ENCODE data around the gene UPK3BL2. TPM values are rescaled to one million over a fixed set of nuclear protein-coding genes. Genes with fewer than 3 reads are reported as not detected.
"Not testable (repeated sequence)": the region's sequence is repeated elsewhere in the genome, so short reads cannot be mapped to it uniquely, and the experiment has no call there.

UPK3BL2 gene
- total RNA-seq, 1 donor from 2014 or later, result 9.7 TPM

GRCh38 chr7:102532127-102532526 lies 11.4 kb downstream of the UPK3BL2 start:
- DNase-seq (ENCODE audit: extremely low read depth, low read depth, low spot score), result not testable (repeated sequence)

- not testable (repeated sequence) for DNase-seq (ENCODE audit: extremely low read depth, low read depth, low spot score)
These were observed 11.9 kb downstream of the UPK3BL2 start for GRCh38 chr7:102531583-102531982.

- DNase-seq (ENCODE audit: extremely low read depth, low read depth, low spot score), result not testable (repeated sequence)
These were observed 15.4 kb downstream of the UPK3BL2 start for GRCh38 chr7:102527822-102528793.

- not testable (repeated sequence) for DNase-seq (ENCODE audit: extremely low read depth, low read depth, low spot score)
These were observed 16.3 kb downstream of the UPK3BL2 start for GRCh38 chr7:102527182-102527581.

GRCh38 chr7:102524803-102525202 lies 18.7 kb downstream of the UPK3BL2 start:
- DNase-seq (ENCODE audit: extremely low read depth, low read depth, low spot score), result not testable (repeated sequence)

GRCh38 chr7:102520797-102521196 lies 22.7 kb downstream of the UPK3BL2 start:
- not testable (repeated sequence) for DNase-seq (ENCODE audit: extremely low read depth, low read depth, low spot score)

GRCh38 chr7:102517550-102518147 lies 25.8 kb downstream of the UPK3BL2 start, which contains the start of gene RASA4B:
TSS of gene RASA4B (minus strand) at chr7:102517777. CDS start at chr7:102517710, 67 bp downstream.
- DNase-seq (ENCODE audit: extremely low read depth, low read depth, low spot score), result not testable (repeated sequence)

- not testable (repeated sequence) for DNase-seq (ENCODE audit: extremely low read depth, low read depth, low spot score)
These were observed 26.5 kb downstream of the UPK3BL2 start for GRCh38 chr7:102516951-102517350.

GRCh38 chr7:102515889-102516288 lies 27.6 kb downstream of the UPK3BL2 start:
- not testable (repeated sequence) for DNase-seq (ENCODE audit: extremely low read depth, low read depth, low spot score)

- DNase-seq (ENCODE audit: extremely low read depth, low read depth, low spot score), result not testable (repeated sequence)
These were observed 28.4 kb downstream of the UPK3BL2 start for GRCh38 chr7:102514881-102515721.

- DNase-seq (ENCODE audit: extremely low read depth, low read depth, low spot score), result peak; percentile 9
These were observed 30.8 kb downstream of the UPK3BL2 start for GRCh38 chr7:102512642-102513221.

- not testable (repeated sequence) for DNase-seq (ENCODE audit: extremely low read depth, low read depth, low spot score)
These were observed 31.5 kb downstream of the UPK3BL2 start for GRCh38 chr7:102511860-102512522.

- not testable (repeated sequence) for DNase-seq (ENCODE audit: extremely low read depth, low read depth, low spot score)
These were observed 32.9 kb downstream of the UPK3BL2 start for GRCh38 chr7:102510575-102510974.

GRCh38 chr7:102507410-102508088 lies 35.9 kb downstream of the UPK3BL2 start:
- DNase-seq (ENCODE audit: extremely low read depth, low read depth, low spot score), result not testable (repeated sequence)

- not testable (repeated sequence) for DNase-seq (ENCODE audit: extremely low read depth, low read depth, low spot score)
These were observed 38.0 kb downstream of the UPK3BL2 start for GRCh38 chr7:102505298-102506185.

- DNase-seq (ENCODE audit: extremely low read depth, low read depth, low spot score), result not testable (repeated sequence)
These were observed 40.4 kb downstream of the UPK3BL2 start for GRCh38 chr7:102503141-102503540.

GRCh38 chr7:102498321-102498720 lies 45.2 kb downstream of the UPK3BL2 start:
- not testable (repeated sequence) for DNase-seq (ENCODE audit: extremely low read depth, low read depth, low spot score)

GRCh38 chr7:102497308-102497707 lies 46.2 kb downstream of the UPK3BL2 start:
- DNase-seq (ENCODE audit: extremely low read depth, low read depth, low spot score), result not testable (repeated sequence)
